Mucosa of descending colon (tissue), 3 donors: ENCODE results near the gene DENND1B. TPM values are rescaled to one million over a fixed set of nuclear protein-coding genes. Genes with fewer than 3 reads are reported as not detected.

Experiments used
- ATAC-seq: fragments of 200-7000 bp; cut with Tn5 transposase; one replicate; pipeline ENCODE4 v1.9.1; 2020; ENCODE audit warnings: mild to moderate bottlenecking, moderate library complexity
- DNase-seq, 3 donors: peaks; one replicate each; pipeline ENCODE4 v3.0.0-alpha.2; 2020
- H3K36me3 ChIP-seq: fragments of 200-600 bp; one replicate; pipeline ENCODE4 v1.8.0; 2021; ENCODE audit warnings: low read depth, mild to moderate bottlenecking
- H3K4me1 ChIP-seq: fragments of 200-600 bp; one replicate; pipeline ENCODE4 v1.8.0; 2021; ENCODE audit warnings: low read depth, mild to moderate bottlenecking
- H3K4me3 ChIP-seq: fragments of 200-600 bp; one replicate; pipeline ENCODE4 v1.8.0; 2021; ENCODE audit warnings: mild to moderate bottlenecking
- H3K9me3 ChIP-seq: fragments of 200-600 bp; one replicate; pipeline ENCODE4 v1.8.0; 2021; ENCODE audit warnings: mild to moderate bottlenecking
- CTCF ChIP-seq: fragments of 200-600 bp; IDR thresholded peaks from one replicate; pipeline ENCODE4 v1.8.0; 2022; ENCODE audit warnings: antibody characterized with exemption, mild to moderate bottlenecking
- intact Hi-C, 2 donors: fragments of 100-400 bp; cut with DNase I in 1 of 2; cut with micrococcal nuclease in 1 of 2; formaldehyde crosslinking; loops; one replicate each; pipeline versions ENCODE4 v1.11.0 to v1.11.1; 2022; cut with DNase I, micrococcal nuclease
- total RNA-seq, 3 donors: library from RNA; stranded (reverse); fragmentation: NEBNext Ultra II Directional in 2 of 3; extraction: Animal tissue kit (Norgen Biotek cat#: 25700) in 2 of 3; gene quantifications; one replicate each; pipeline versions ENCODE4 v1.2.1 to v1.2.4, GENCODE V29; 2021 to 2023
- donor health status: DM: no; HTN: no; CAD: no; lungs with moderate emphysema.
- donor health status: DM: no; HTN: no; CAD: no.
- donor health status: DM: no; HTN: yes; CAD: no.

The DENND1B gene
- total RNA-seq, 3 donors from 2014 or later = 29.3 to 54.9 (median 32.2) TPM

GRCh38 chr1:197572169-197572568, 203.1 kb downstream of the DENND1B start:
- H3K4me3 ChIP-seq = no peak overlapping the region
- intact Hi-C loops = no loop called here
- DNase-seq = no peak
- no peak for TF ChIP-seq CTCF
- no peak for ATAC-seq
- no peaks in the 10 kb centered on the region for H3K36me3 ChIP-seq
- H3K4me1 ChIP-seq = no peaks in the 10 kb centered on the region
- peaks cover 21% of the 10 kb centered on the region for H3K9me3 ChIP-seq

- intact Hi-C loops = no loop called here
- TF ChIP-seq CTCF = no peak
- Histone ChIP-seq H3K9me3 (peaks cover 28% of the 10 kb centered on the region), H3K4me3 (no peak overlapping the region), H3K36me3 (no peaks in the 10 kb centered on the region), H3K4me1 (no peaks in the 10 kb centered on the region)
- DNase-seq (no peak), ATAC-seq (no peak)
Measured at GRCh38 chr1:197567442-197567841, 207.8 kb downstream of the DENND1B start.

DNA sequence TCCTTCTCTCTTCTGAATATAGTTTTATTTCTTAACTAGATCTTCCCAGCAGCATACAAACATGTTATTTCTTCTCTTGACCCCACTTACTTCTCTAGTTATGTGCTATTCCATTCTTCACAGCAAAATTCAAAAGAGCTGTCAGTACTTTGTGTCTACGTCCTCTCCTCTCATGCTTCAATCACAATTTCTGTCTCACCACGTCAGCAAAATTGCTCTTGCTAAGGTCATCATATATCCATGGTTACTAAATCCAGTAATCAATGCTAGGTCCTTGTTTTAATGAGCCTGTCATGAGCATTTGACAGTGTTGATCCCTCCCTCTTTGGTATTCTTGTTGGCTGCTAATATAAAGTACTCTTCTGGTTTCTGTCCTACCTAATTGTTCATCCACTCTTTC, 214.2 kb downstream of the DENND1B start:
- ATAC-seq (no peak), DNase-seq (no peak)
- H3K4me1 ChIP-seq = no peaks in the 10 kb centered on the region
- no peak overlapping the region for H3K4me3 ChIP-seq
- no peaks in the 10 kb centered on the region for H3K9me3 ChIP-seq
- intact Hi-C loops = no loop called here
- TF ChIP-seq CTCF = no peak
- H3K36me3 ChIP-seq = no peaks in the 10 kb centered on the region

DNA sequence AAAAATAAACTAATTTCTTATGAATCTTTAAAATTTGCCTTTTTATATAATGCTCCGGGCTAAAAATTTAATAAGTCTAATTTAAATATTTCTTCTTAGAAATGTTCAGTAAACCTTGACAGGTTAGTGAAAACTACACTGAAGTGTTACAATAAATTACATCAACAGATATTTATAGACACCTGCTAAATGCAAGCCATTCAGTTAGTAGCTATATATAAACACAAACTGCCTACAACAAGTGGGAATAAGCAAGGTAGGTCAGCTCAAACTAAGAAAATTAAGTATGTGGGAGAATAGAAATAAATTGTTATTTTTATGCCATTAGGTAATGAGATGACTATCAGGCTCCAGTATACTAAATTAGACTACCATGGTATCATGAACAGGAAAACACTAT, 215.6 kb downstream of the DENND1B start:
- intact Hi-C loops = no loop called here
- Histone ChIP-seq H3K4me3 (no peak overlapping the region), H3K36me3 (no peaks in the 10 kb centered on the region), H3K9me3 (no peaks in the 10 kb centered on the region), H3K4me1 (no peaks in the 10 kb centered on the region)
- ATAC-seq (no peak), DNase-seq (no peak)
- no peak for TF ChIP-seq CTCF

DNA sequence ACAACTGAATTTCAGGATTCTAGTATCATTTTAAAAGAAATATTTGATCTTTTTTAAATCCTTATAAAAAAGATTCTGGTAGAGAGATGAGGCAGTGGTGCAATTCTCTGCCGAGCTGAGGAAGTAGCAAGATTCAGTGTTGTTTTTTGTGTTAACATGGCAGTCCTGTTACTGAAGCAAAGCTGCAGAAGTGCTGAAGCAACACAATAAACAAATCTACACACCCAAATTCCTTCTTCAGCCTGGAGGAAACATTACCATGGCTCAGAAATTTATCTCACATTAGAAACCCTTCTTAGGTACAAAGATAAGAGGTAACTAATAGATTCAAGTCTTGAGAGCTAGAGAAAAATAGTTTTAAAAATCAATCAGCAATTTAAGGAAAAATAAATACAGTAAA, 216.0 kb downstream of the DENND1B start:
- Histone ChIP-seq H3K36me3 (no peaks in the 10 kb centered on the region), H3K4me3 (no peak overlapping the region), H3K4me1 (no peaks in the 10 kb centered on the region), H3K9me3 (no peaks in the 10 kb centered on the region)
- TF ChIP-seq CTCF = no peak
- no peak for DNase-seq
- ATAC-seq = no peak
- intact Hi-C loops = no loop called here

- H3K9me3 ChIP-seq = no peaks in the 10 kb centered on the region
- ATAC-seq (no peak), DNase-seq (no peak)
- H3K36me3 ChIP-seq = no peaks in the 10 kb centered on the region
- no peaks in the 10 kb centered on the region for H3K4me1 ChIP-seq
- TF ChIP-seq CTCF = no peak
- intact Hi-C loops = no loop called here
- no peak overlapping the region for H3K4me3 ChIP-seq
Measured at GRCh38 chr1:197557302-197557701, 218.0 kb downstream of the DENND1B start.
